Measurements from ENCODE around the gene TRIM34. TPM values are rescaled to one million over a fixed set of nuclear protein-coding genes. Genes with fewer than 3 reads are reported as not detected.
"Not testable (repeated sequence)": the region's sequence is repeated elsewhere in the genome, so short reads cannot be mapped to it uniquely, and the experiment has no call there.

Gene TRIM34
- polyA plus RNA-seq, 1 donor (not counting 4 experiments of a cell fraction or from before 2014, with no cell fraction given) = 20.5 TPM

DNA sequence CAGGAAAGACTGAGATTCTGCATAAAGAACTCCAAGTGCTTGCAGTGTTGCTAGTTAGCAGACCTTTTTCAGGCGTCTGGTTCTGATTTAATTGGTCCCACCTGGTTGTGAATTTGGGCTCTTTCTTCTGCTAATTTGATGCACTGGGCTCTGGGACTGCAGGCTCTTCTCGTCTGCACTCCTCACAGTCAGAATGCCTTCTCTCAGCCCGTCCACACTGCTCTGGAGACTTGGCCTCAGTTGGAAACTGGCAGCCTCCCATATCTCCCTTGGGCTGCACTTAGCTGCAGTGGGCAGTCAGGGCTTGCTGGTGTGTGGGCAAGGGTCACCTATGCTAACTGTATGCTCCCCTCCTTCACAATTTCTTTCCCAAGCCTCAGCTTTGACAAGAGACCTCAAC is 26.8 kb upstream of the TRIM34 start:
- DNase-seq (ENCODE audit: low read depth, low spot score) (no peak), FAIRE-seq (no peak)
- H3K27ac ChIP-seq (ENCODE audit: control insufficient read depth, insufficient read depth, low read length) = no peak overlapping the region
- H3K4me3 ChIP-seq (ENCODE audit: control insufficient read depth in 2 of 3, extremely low read depth in 1 of 3, insufficient read depth in 2 of 3, low read depth in 1 of 3, low read length in 3 of 3) = no peak overlapping the region
- dilution Hi-C loops (cut with MboI; ENCODE audit: extremely low pct_ligation_motif_present, low sequenced_read_pairs) = no loop called here
- TF ChIP-seq, protein P1, sequence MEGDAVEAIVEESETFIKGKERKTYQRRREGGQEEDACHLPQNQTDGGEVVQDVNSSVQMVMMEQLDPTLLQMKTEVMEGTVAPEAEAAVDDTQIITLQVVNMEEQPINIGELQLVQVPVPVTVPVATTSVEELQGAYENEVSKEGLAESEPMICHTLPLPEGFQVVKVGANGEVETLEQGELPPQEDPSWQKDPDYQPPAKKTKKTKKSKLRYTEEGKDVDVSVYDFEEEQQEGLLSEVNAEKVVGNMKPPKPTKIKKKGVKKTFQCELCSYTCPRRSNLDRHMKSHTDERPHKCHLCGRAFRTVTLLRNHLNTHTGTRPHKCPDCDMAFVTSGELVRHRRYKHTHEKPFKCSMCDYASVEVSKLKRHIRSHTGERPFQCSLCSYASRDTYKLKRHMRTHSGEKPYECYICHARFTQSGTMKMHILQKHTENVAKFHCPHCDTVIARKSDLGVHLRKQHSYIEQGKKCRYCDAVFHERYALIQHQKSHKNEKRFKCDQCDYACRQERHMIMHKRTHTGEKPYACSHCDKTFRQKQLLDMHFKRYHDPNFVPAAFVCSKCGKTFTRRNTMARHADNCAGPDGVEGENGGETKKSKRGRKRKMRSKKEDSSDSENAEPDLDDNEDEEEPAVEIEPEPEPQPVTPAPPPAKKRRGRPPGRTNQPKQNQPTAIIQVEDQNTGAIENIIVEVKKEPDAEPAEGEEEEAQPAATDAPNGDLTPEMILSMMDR (optimal IDR thresholded peaks at IDR 0.05 in 1 of 3, IDR thresholded peaks at IDR 0.05 in 1 of 3, conservative IDR thresholded peaks at IDR 0.05 in 1 of 3; ENCODE audit: extremely low read depth in 1 of 3, insufficient read depth in 2 of 3, low read length in 3 of 3) = no peak
- TF ChIP-seq EZH2 (IDR thresholded peaks at IDR 0.05; ENCODE audit: low read length) = no peak
- H3K9me1 ChIP-seq (ENCODE audit: control insufficient read depth, extremely low read depth, insufficient read depth, low read length) = no peaks in the 10 kb centered on the region
- peak overlapping the region; percentile 88 for H3K4me2 ChIP-seq (ENCODE audit: control insufficient read depth, extremely low read depth, insufficient read depth, low read depth, low read length)
- no peaks in the 10 kb centered on the region for H3K27me3 ChIP-seq (ENCODE audit: control insufficient read depth, extremely low read depth, insufficient read depth, low read length)
- no peaks in the 10 kb centered on the region for H3K79me2 ChIP-seq (ENCODE audit: control insufficient read depth, insufficient read depth, low read length)
- no peak overlapping the region for H2AFZ ChIP-seq (ENCODE audit: control insufficient read depth, low read length)
- no peaks in the 10 kb centered on the region for H3K36me3 ChIP-seq (ENCODE audit: control insufficient read depth in 2 of 2, extremely low read depth in 1 of 2, insufficient read depth in 2 of 2, low read length in 2 of 2)
- H3K9ac ChIP-seq (ENCODE audit: control insufficient read depth, extremely low read depth, insufficient read depth, low read length) = no peak overlapping the region
- H3K4me1 ChIP-seq (ENCODE audit: control insufficient read depth, extremely low read depth, insufficient read depth, low read length) = peaks cover 17% of the 10 kb centered on the region
- H3K9me3 ChIP-seq (ENCODE audit: control insufficient read depth, low read depth, low read length) = no peaks in the 10 kb centered on the region
- no peaks in the 10 kb centered on the region for H4K20me1 ChIP-seq (ENCODE audit: control insufficient read depth, extremely low read depth, insufficient read depth, low read length)

DNA sequence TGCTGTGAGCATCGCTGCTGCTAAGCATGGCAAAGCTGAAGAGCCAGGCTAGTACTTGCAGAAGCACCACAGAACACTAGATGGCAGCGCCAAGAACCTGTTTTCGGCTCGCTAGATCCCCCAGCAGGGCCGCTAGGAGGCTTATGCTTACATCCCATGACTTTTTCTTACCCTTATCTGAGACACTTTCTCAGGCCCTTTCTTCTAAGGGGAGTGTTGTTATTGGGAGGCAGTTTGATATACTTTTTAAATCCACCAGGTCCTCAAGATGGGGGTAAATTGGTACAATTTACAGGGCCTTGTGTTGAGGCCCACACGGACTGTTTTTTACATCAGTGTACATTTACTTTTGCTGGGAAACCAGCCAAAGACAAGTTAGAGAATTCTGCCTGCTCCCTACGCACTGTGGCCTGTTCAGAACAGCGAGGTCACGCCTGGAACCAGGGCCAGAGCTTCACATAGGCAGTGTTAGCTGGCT is 24.4 kb upstream of the TRIM34 start:
- Histone ChIP-seq H4K20me1 (ENCODE audit: control insufficient read depth, extremely low read depth, insufficient read depth, low read length) (no peaks in the 10 kb centered on the region), H2AFZ (ENCODE audit: control insufficient read depth, low read length) (peak overlapping the region; percentile 33), H3K27ac (ENCODE audit: control insufficient read depth, insufficient read depth, low read length) (no peak overlapping the region), H3K36me3 (ENCODE audit: control insufficient read depth in 2 of 2, extremely low read depth in 1 of 2, insufficient read depth in 2 of 2, low read length in 2 of 2) (no peaks in the 10 kb centered on the region), H3K79me2 (ENCODE audit: control insufficient read depth, insufficient read depth, low read length) (no peaks in the 10 kb centered on the region), H3K4me2 (ENCODE audit: control insufficient read depth, extremely low read depth, insufficient read depth, low read depth, low read length) (no peak overlapping the region), H3K4me3 (ENCODE audit: control insufficient read depth in 2 of 3, extremely low read depth in 1 of 3, insufficient read depth in 2 of 3, low read depth in 1 of 3, low read length in 3 of 3) (no peak overlapping the region), H3K9me3 (ENCODE audit: control insufficient read depth, low read depth, low read length) (no peaks in the 10 kb centered on the region), H3K4me1 (ENCODE audit: control insufficient read depth, extremely low read depth, insufficient read depth, low read length) (peaks cover 17% of the 10 kb centered on the region), H3K27me3 (ENCODE audit: control insufficient read depth, extremely low read depth, insufficient read depth, low read length) (no peaks in the 10 kb centered on the region), H3K9ac (ENCODE audit: control insufficient read depth, extremely low read depth, insufficient read depth, low read length) (no peak overlapping the region), H3K9me1 (ENCODE audit: control insufficient read depth, extremely low read depth, insufficient read depth, low read length) (no peaks in the 10 kb centered on the region)
- FAIRE-seq (peak; percentile 57), DNase-seq (ENCODE audit: low read depth, low spot score) (no peak)
- TF ChIP-seq EZH2 (IDR thresholded peaks at IDR 0.05; ENCODE audit: low read length) = no peak
- TF ChIP-seq, protein P1 (optimal IDR thresholded peaks at IDR 0.05 in 1 of 3, IDR thresholded peaks at IDR 0.05 in 1 of 3, conservative IDR thresholded peaks at IDR 0.05 in 1 of 3; ENCODE audit: extremely low read depth in 1 of 3, insufficient read depth in 2 of 3, low read length in 3 of 3) = peak; percentile 83 to 89 (median 89)
- dilution Hi-C loops (cut with MboI; ENCODE audit: extremely low pct_ligation_motif_present, low sequenced_read_pairs) = no loop called here

DNA sequence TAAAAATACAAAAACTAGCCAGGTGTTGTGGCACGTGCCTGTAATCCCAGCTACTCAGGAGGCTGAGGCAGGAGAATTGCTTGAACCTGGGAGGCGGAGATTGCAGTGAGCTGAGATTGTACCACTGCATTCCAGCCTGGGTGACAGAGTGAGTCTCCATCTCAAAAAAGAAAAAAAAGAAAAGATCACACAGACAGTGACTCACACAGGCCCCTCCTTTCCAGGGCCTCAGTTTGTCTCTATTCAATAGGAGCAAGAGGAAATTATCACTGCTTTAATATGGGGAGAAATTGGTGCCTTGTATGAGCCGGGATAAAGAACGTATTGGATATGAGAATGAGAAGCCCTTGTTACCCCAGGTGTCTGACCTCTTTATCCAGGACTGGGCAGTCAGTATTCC is 22.0 kb upstream of the TRIM34 start:
- H3K4me2 ChIP-seq (ENCODE audit: control insufficient read depth, extremely low read depth, insufficient read depth, low read depth, low read length); H2AFZ ChIP-seq (ENCODE audit: control insufficient read depth, low read length); H3K27ac ChIP-seq (ENCODE audit: control insufficient read depth, insufficient read depth, low read length); H3K27me3 ChIP-seq (ENCODE audit: control insufficient read depth, extremely low read depth, insufficient read depth, low read length); H3K9me3 ChIP-seq (ENCODE audit: control insufficient read depth, low read depth, low read length); H4K20me1 ChIP-seq (ENCODE audit: control insufficient read depth, extremely low read depth, insufficient read depth, low read length); dilution Hi-C loops (cut with MboI; ENCODE audit: extremely low pct_ligation_motif_present, low sequenced_read_pairs); H3K9ac ChIP-seq (ENCODE audit: control insufficient read depth, extremely low read depth, insufficient read depth, low read length); H3K79me2 ChIP-seq (ENCODE audit: control insufficient read depth, insufficient read depth, low read length); H3K4me3 ChIP-seq (ENCODE audit: control insufficient read depth in 2 of 3, extremely low read depth in 1 of 3, insufficient read depth in 2 of 3, low read depth in 1 of 3, low read length in 3 of 3); DNase-seq (ENCODE audit: low read depth, low spot score); FAIRE-seq; H3K9me1 ChIP-seq (ENCODE audit: control insufficient read depth, extremely low read depth, insufficient read depth, low read length); H3K36me3 ChIP-seq (ENCODE audit: control insufficient read depth in 2 of 2, extremely low read depth in 1 of 2, insufficient read depth in 2 of 2, low read length in 2 of 2): not testable (repeated sequence)
- H3K4me1 ChIP-seq (ENCODE audit: control insufficient read depth, extremely low read depth, insufficient read depth, low read length) = peaks cover 14% of the 10 kb centered on the region

Data from keratinocyte (primary cell).